Naive thymus-derived CD4-positive, alpha-beta T cell (primary cell): ENCODE results near the gene HOXA3. TPM values are rescaled to one million over a fixed set of nuclear protein-coding genes. Genes with fewer than 3 reads are reported as not detected.

ENCODE experiments used
- ATAC-seq: fragments of 150-1000 bp; cut with Tn5 transposase; 2 replicates; pipeline ENCODE4 v1.10.0; 2021; ENCODE audit warnings: mild to moderate bottlenecking, moderate library complexity
- CTCF ChIA-PET: fragments of 350-600 bp; sonication (Branson Sonifier 250); formaldehyde crosslinking; loops from one replicate; lab custom pipeline; 2021; ENCODE audit warnings: antibody characterized with exemption; lab: Charles Lee
- POLR2A ChIA-PET: fragments of 350-600 bp; sonication (Branson Sonifier 250); formaldehyde crosslinking; loops from one replicate; lab custom pipeline; 2021; ENCODE audit warnings: antibody characterized with exemption, inconsistent platforms; lab: Charles Lee
- DNase-seq, 9 donors: peaks; one replicate each; pipeline versions ENCODE4 v3.0.0 to v3.0.0-alpha.2; 2020 to 2022; ENCODE audit warnings: mixed read lengths in 1 of 9
- H3K27ac ChIP-seq: one replicate; pipeline ENCODE4 v1.7.0; 2013; ENCODE audit warnings: mild to moderate bottlenecking, low read depth, low read length, moderate library complexity
- H3K27me3 ChIP-seq, 2 donors: one replicate each; pipeline ENCODE4 v1.7.0; 2013; ENCODE audit warnings: low read length in 2 of 2, mild to moderate bottlenecking in 2 of 2, moderate library complexity in 2 of 2; ENCODE audit not compliant: control insufficient read depth in 2 of 2, insufficient read depth in 2 of 2
- H3K36me3 ChIP-seq, 3 experiments: 1 replicate in 2 of 3; 2 replicates in 1 of 3; pipeline ENCODE4 v1.7.0; 2013; ENCODE audit warnings: low read length in 3 of 3, mild to moderate bottlenecking in 3 of 3, moderate library complexity in 1 of 3; ENCODE audit not compliant: insufficient read depth in 3 of 3, control insufficient read depth in 2 of 3
- H3K4me1 ChIP-seq, 2 donors: one replicate each; pipeline ENCODE4 v1.7.0; 2013; ENCODE audit warnings: low read length in 2 of 2, mild to moderate bottlenecking in 2 of 2, moderate library complexity in 1 of 2; ENCODE audit not compliant: control insufficient read depth in 2 of 2, insufficient read depth in 2 of 2
- H3K4me3 ChIP-seq: 2 replicates; pipeline ENCODE4 v1.7.0; 2013; ENCODE audit warnings: mild to moderate bottlenecking, low read length
- H3K9me3 ChIP-seq, 3 experiments: 1 replicate in 2 of 3; 2 replicates in 1 of 3; pipeline ENCODE4 v1.7.0; 2013; ENCODE audit warnings: low read length in 3 of 3; ENCODE audit not compliant: control insufficient read depth in 2 of 3
- H3K27ac Mint-ChIP-seq, 9 donors: one replicate each; pipeline ENCODE4 v1.8.0; 2020 to 2022; ENCODE audit warnings: mixed read lengths in 9 of 9, mild to moderate bottlenecking in 8 of 9, moderate library complexity in 5 of 9, inconsistent platforms in 2 of 9
- H3K27me3 Mint-ChIP-seq, 5 donors: one replicate each; pipeline ENCODE4 v1.8.0; 2021 to 2022; ENCODE audit warnings: mixed read lengths in 5 of 5, mild to moderate bottlenecking in 1 of 5
- H3K36me3 Mint-ChIP-seq, 5 donors: one replicate each; pipeline ENCODE4 v1.8.0; 2020 to 2022; ENCODE audit warnings: mixed read lengths in 5 of 5, mild to moderate bottlenecking in 3 of 5, inconsistent platforms in 1 of 5
- H3K4me1 Mint-ChIP-seq, 7 donors: one replicate each; pipeline ENCODE4 v1.8.0; 2020 to 2022; ENCODE audit warnings: mixed read lengths in 7 of 7, mild to moderate bottlenecking in 3 of 7, inconsistent platforms in 1 of 7
- H3K4me3 Mint-ChIP-seq, 10 donors: one replicate each; pipeline ENCODE4 v1.8.0; 2020 to 2022; ENCODE audit warnings: mild to moderate bottlenecking in 10 of 10, mixed read lengths in 10 of 10, moderate library complexity in 6 of 10, inconsistent platforms in 2 of 10
- H3K9me3 Mint-ChIP-seq, 11 donors: one replicate each; pipeline ENCODE4 v1.8.0; 2020 to 2022; ENCODE audit warnings: mixed read lengths in 11 of 11, mild to moderate bottlenecking in 4 of 11, inconsistent platforms in 1 of 11, moderate library complexity in 1 of 11
- intact Hi-C, 2 donors: fragments of 100-400 bp; cut with micrococcal nuclease; formaldehyde crosslinking; loops; one replicate each; pipeline ENCODE4 v1.15.1; 2023
- polyA plus RNA-seq, 2 donors: library from polyadenylated mRNA; unstranded; fragments of 300-500 nt; fragmentation: Illumina TruSeq; gene quantifications; one replicate each; pipeline ENCODE4 v1.2.3, GENCODE V29; 2021
- total RNA-seq, 6 experiments: library from RNA in 5 of 6; stranded (reverse) in 5 of 6; gene quantifications; 1 replicate in 5 of 6; 2 replicates in 1 of 6; pipeline ENCODE4 v1.2.3 and lab custom pipeline; 2021 to 2026

HOXA3 gene
- total and polyA plus RNA-seq, 7 experiments from 2014 or later = 0.12 TPM; not detected in 6

DNA sequence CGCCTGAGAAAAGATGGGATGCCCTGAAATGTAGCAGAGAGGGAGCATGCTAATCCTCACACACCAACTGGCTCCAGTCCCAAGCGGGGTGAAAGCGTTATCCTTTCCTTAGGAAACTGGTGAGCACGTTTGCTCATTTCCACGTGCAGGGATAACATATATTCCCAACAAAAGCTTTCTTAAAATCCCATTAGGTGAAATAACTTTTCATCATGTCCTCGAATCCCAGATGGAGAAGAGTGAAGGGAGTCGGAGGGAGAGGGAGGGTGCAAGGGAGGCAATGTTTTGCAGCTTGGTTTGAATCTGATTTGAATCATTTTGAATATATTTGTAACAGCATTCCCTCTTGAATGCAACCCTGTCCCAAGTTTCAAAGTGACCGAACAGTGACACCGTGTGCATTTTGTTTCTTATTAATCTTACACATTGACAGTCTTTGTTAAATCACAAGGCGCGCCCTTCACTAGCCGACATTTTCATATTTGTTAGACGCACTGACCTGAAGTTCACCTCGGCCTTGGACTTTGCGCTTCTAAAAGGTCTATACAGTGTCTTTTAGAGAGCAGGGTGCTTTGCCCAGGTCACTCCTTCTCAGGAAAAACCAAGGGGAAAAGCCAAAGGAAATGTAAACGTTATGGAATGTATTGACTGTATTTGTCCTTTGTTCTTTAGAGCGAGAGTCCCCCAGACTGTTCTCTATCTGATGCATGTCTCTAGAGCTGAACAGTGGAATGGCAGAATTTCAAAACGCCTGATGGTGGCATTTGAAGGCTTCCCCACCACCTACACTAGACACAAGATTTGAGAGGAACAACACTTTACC lies 18.8 kb downstream of the HOXA3 start:
- H3K27me3 ChIP-seq = peaks cover 0 to 6% of the 10 kb centered on the region in 2 donors
- H3K4me1 ChIP-seq = no peaks in the 10 kb centered on the region
- H3K4me3 Mint-ChIP-seq = peak overlapping the region in 1 of 10 donors; percentile 33
- DNase-seq (no peak), ATAC-seq (no peak)
- no peak overlapping the region for H3K4me3 ChIP-seq
- peaks cover 0 to 2% (median 0%) of the 10 kb centered on the region in 5 donors for H3K36me3 Mint-ChIP-seq
- no peaks in the 10 kb centered on the region for H3K36me3 ChIP-seq
- H3K4me1 Mint-ChIP-seq = peaks cover 0 to 18% (median 2%) of the 10 kb centered on the region in 7 donors
- no peak overlapping the region for H3K27ac Mint-ChIP-seq
- CTCF ChIA-PET = no interaction called here
- POLR2A ChIA-PET = no interaction called here
- H3K27me3 Mint-ChIP-seq = peaks cover 53 to 73% (median 67%) of the 10 kb centered on the region in 5 donors
- H3K9me3 Mint-ChIP-seq = no peaks in the 10 kb centered on the region
- intact Hi-C loops = loop anchor here in 1 of 2 donors (5.0 kb wide), 1 partner anchor 36 kb away; the partner anchor contains the start of gene HOXA1
- no peak overlapping the region for H3K27ac ChIP-seq
- no peaks in the 10 kb centered on the region for H3K9me3 ChIP-seq

- H3K4me3 ChIP-seq = no peak overlapping the region
- DNase-seq (no peak), ATAC-seq (no peak)
- intact Hi-C loops = loop anchor here in 1 of 2 donors (5.0 kb wide), 1 partner anchor 36 kb away; the partner anchor contains the start of gene HOXA1
- no peak overlapping the region for H3K27ac Mint-ChIP-seq
- H3K27ac ChIP-seq = no peak overlapping the region
- H3K27me3 ChIP-seq = peaks cover 0 to 6% of the 10 kb centered on the region in 2 donors
- ChIA-PET POLR2A (no interaction called here), CTCF (no interaction called here)
- H3K4me1 ChIP-seq = no peaks in the 10 kb centered on the region
- H3K4me1 Mint-ChIP-seq = peaks cover 0 to 18% (median 4%) of the 10 kb centered on the region in 7 donors
- H3K9me3 ChIP-seq = no peaks in the 10 kb centered on the region
- H3K4me3 Mint-ChIP-seq = no peak overlapping the region
- no peaks in the 10 kb centered on the region for H3K36me3 ChIP-seq
- H3K9me3 Mint-ChIP-seq = no peaks in the 10 kb centered on the region
- H3K36me3 Mint-ChIP-seq = peaks cover 0 to 2% (median 0%) of the 10 kb centered on the region in 5 donors
- H3K27me3 Mint-ChIP-seq = peaks cover 46 to 73% (median 62%) of the 10 kb centered on the region in 5 donors
These were observed 19.4 kb downstream of the HOXA3 start for GRCh38 chr7:27132978-27133377.

DNA sequence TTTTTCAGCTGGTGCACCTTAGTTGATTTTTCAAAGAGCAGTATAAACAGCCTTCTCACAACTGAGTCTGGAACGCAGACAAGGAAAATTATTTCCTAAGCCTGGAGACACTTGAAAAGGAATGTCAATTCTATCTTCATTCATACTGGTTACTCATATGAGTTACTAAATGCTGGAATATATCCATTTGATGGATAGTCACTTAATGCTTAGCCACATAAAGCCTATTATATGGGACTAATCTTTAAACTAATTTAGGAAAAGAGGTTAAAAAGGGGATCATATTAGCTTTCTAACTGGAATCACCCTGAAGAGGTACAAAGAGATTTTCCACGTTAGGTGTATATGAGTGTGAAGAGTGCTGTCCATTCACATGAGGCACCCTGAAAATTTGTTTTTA lies 20.2 kb downstream of the HOXA3 start:
- H3K36me3 Mint-ChIP-seq = peaks cover 0 to 2% (median 0%) of the 10 kb centered on the region in 5 donors
- Histone ChIP-seq H3K9me3 (no peaks in the 10 kb centered on the region), H3K27me3 (peaks cover 0 to 6% of the 10 kb centered on the region in 2 donors), H3K27ac (no peak overlapping the region), H3K4me1 (no peaks in the 10 kb centered on the region), H3K4me3 (no peak overlapping the region), H3K36me3 (no peaks in the 10 kb centered on the region)
- no peak for DNase-seq
- intact Hi-C loops = loop anchor here in 1 of 2 donors (5.0 kb wide), 1 partner anchor 35 kb away; the partner anchor contains the start of gene HOXA1
- H3K27me3 Mint-ChIP-seq = peaks cover 39 to 73% (median 62%) of the 10 kb centered on the region in 5 donors
- H3K27ac Mint-ChIP-seq = peak overlapping the region in 1 of 9 donors; percentile 73
- CTCF ChIA-PET = no interaction called here
- ATAC-seq = no peak
- peak overlapping the region in 1 of 10 donors; percentile 72 for H3K4me3 Mint-ChIP-seq
- peaks cover 0 to 18% (median 4%) of the 10 kb centered on the region in 7 donors for H3K4me1 Mint-ChIP-seq
- POLR2A ChIA-PET = no interaction called here
- no peaks in the 10 kb centered on the region for H3K9me3 Mint-ChIP-seq

DNA sequence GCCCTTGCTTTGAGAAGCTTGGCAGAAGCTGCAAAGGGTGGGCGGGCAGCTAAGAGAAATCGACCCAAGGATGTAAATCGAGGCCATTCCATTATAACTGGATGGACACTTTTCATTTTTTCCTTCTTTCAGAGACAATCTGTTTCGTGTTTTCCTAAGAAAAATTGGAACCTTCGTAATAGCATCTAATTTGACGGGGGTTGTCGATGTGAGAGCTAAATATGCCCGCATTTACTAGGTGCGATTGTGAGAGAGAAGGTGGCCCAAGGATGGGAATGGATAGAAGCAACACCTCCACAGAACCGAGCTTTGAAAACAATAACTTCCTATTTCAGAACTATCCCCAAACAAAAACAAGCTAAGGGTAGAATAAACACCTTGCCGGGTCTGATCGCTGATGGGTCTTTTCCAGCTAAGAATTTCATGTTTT lies 21.0 kb downstream of the HOXA3 start:
- Histone ChIP-seq H3K9me3 (no peaks in the 10 kb centered on the region), H3K4me1 (no peaks in the 10 kb centered on the region), H3K36me3 (no peaks in the 10 kb centered on the region), H3K27ac (peak overlapping the region; percentile 63), H3K27me3 (peaks cover 0 to 6% of the 10 kb centered on the region in 2 donors), H3K4me3 (peak overlapping the region; percentile 72)
- POLR2A ChIA-PET = no interaction called here
- peaks cover 0 to 2% (median 0%) of the 10 kb centered on the region in 5 donors for H3K36me3 Mint-ChIP-seq
- peak overlapping the region; percentile 28 to 88 (median 68) for H3K4me3 Mint-ChIP-seq
- no peaks in the 10 kb centered on the region for H3K9me3 Mint-ChIP-seq
- no peak for ATAC-seq
- H3K27me3 Mint-ChIP-seq = peaks cover 34 to 72% (median 61%) of the 10 kb centered on the region in 5 donors
- CTCF ChIA-PET = no interaction called here
- peaks cover 0 to 18% (median 4%) of the 10 kb centered on the region in 7 donors for H3K4me1 Mint-ChIP-seq
- H3K27ac Mint-ChIP-seq = peak overlapping the region in 5 of 9 donors; percentile 29 to 73 (median 51)
- intact Hi-C loops = loop anchor here (2.0 to 5.0 kb wide), 2 partner anchors 34 to 35 kb away; partner anchors contain the start of gene HOXA1 (in 1 of the 2)
- no peak for DNase-seq

- peaks cover 0 to 18% (median 2%) of the 10 kb centered on the region in 7 donors for H3K4me1 Mint-ChIP-seq
- ChIA-PET POLR2A (interaction anchor here (0.7 kb wide), 1 partner anchor 38 kb away, joined by 4 read pairs; no protein-coding TSS in a partner anchor), CTCF (no interaction called here)
- ATAC-seq (peak; percentile 96), DNase-seq (peak; percentile 52 to 90 (median 78))
- no peaks in the 10 kb centered on the region for H3K9me3 Mint-ChIP-seq
- intact Hi-C loops = loop anchor here (2.0 to 5.0 kb wide), 2 partner anchors 33 to 34 kb away; partner anchors contain the start of gene HOXA1 (in 1 of the 2)
- H3K4me3 ChIP-seq = peak within 1 kb of the TSS; percentile 72
- H3K9me3 ChIP-seq = no peaks in the 10 kb centered on the region
- peaks cover 0 to 3% of the 10 kb centered on the region in 2 donors for H3K27me3 ChIP-seq
- H3K27me3 Mint-ChIP-seq = peaks cover 32 to 72% (median 58%) of the 10 kb centered on the region in 5 donors
- H3K4me3 Mint-ChIP-seq = peak within 1 kb of the TSS; percentile 44 to 88 (median 68)
- H3K36me3 Mint-ChIP-seq = peaks cover 0 to 2% (median 0%) of the 10 kb centered on the region in 5 donors
- no peaks in the 10 kb centered on the region for H3K36me3 ChIP-seq
- H3K27ac Mint-ChIP-seq = peak within 1 kb of the TSS in 5 of 9 donors; percentile 29 to 84 (median 73)
- no peaks in the 10 kb centered on the region for H3K4me1 ChIP-seq
- peak within 1 kb of the TSS; percentile 63 for H3K27ac ChIP-seq
These were observed 21.6 kb downstream of the HOXA3 start, which contains the start of gene HOXA4 for GRCh38 chr7:27130540-27131389. HOXA4 (minus strand) TSS chr7:27130757; CDS start chr7:27130733, 24 bp downstream.
